K562 (cell line): ENCODE results near the gene DOCK8. TPM values are rescaled to one million over a fixed set of nuclear protein-coding genes. Genes with fewer than 3 reads are reported as not detected.

Source experiments
- ATAC-seq: fragments of 200-7000 bp; cut with Tn5 transposase; 3 replicates; pipeline ENCODE4 v1.9.1; 2020; ENCODE audit warnings: moderate library complexity
- BruUV-seq: library from RNA; stranded (reverse); fragments of 400-500 nt; replicated peaks from 2 replicates; lab custom pipeline; 2021; lab: Mats Ljungman, UMichigan
- CTCF ChIA-PET: fragments of 300-600 bp; formaldehyde crosslinking; extraction: SDS; loops from one replicate; lab custom pipeline; 2021; ENCODE audit warnings: low intra/inter-chr PET ratio; lab: Yijun Ruan, JAX
- POLR2A ChIA-PET: fragments of 300-600, 350-650 bp; sonication (Branson Sonifier 250); formaldehyde crosslinking; extraction: SDS; loops from one replicate; lab custom pipeline; 2021; ENCODE audit warnings: antibody characterized with exemption, inconsistent platforms; lab: Yijun Ruan, JAX
- DNase-seq, 4 experiments: peaks; one replicate each; pipeline versions ENCODE4 v3.0.0 to v3.0.0-alpha.2; 2011 to 2018; ENCODE audit warnings: low spot score in 3 of 4, mixed read lengths in 3 of 4; ENCODE audit errors: extremely low read depth in 1 of 4
- FAIRE-seq: peaks from 2 replicates; lab custom pipeline; 2011; peaks lifted over from hg19 to GRCh38; lab: Jason Lieb, UNC
- H2AFZ ChIP-seq: 2 replicates; pipeline ENCODE4 v1.6.0; 2011; ENCODE audit warnings: low read depth, low read length, control low read depth, inconsistent platforms
- H3K27ac ChIP-seq: fragments of 200-600 bp; 3 replicates; pipeline ENCODE4 v1.8.0; 2011; ENCODE audit warnings: low read depth, mild to moderate bottlenecking, control low read depth, inconsistent platforms, low read length, moderate library complexity, mixed read lengths; ENCODE audit errors: extremely low read depth
- H3K27me3 ChIP-seq, 2 experiments: fragments of 300-600 bp in 1 of 2; 2 replicates in 1 of 2; 3 replicates in 1 of 2; pipeline versions ENCODE4 v1.6.0 to v1.8.0; 2011; ENCODE audit warnings: inconsistent platforms in 2 of 2, low read length in 2 of 2, mild to moderate bottlenecking in 1 of 2, mixed read lengths in 1 of 2, moderate library complexity in 1 of 2; ENCODE audit not compliant: control insufficient read depth in 2 of 2, insufficient read depth in 2 of 2
- H3K36me3 ChIP-seq: fragments of 300-600 bp; 3 replicates; pipeline ENCODE4 v1.8.0; 2011; ENCODE audit warnings: mild to moderate bottlenecking, low read length, inconsistent platforms; ENCODE audit not compliant: control insufficient read depth, insufficient read depth
- H3K4me1 ChIP-seq, 2 experiments: fragments of 200-600 bp in 1 of 2; replicated peaks in 1 of 2; 2 replicates in 1 of 2; 3 replicates in 1 of 2; pipeline versions ENCODE4 v1.5.1 to v1.8.0; 2011; ENCODE audit warnings: inconsistent platforms in 2 of 2, low read length in 2 of 2, mild to moderate bottlenecking in 1 of 2, mixed read lengths in 1 of 2, moderate library complexity in 1 of 2; ENCODE audit not compliant: control insufficient read depth in 2 of 2, insufficient read depth in 2 of 2
- H3K4me2 ChIP-seq: 2 replicates; pipeline ENCODE4 v1.6.1; 2011; ENCODE audit warnings: low read length, control low read depth, inconsistent platforms, mixed read lengths; ENCODE audit not compliant: insufficient read depth
- H3K4me3 ChIP-seq: fragments of 200-600 bp; sonication (generic), shearing (Covaris generic); 2 replicates; pipeline ENCODE4 v1.5.1; 2016; ENCODE audit warnings: control low read depth, inconsistent platforms
- H3K79me2 ChIP-seq: fragments of 200-600 bp; 3 replicates; pipeline ENCODE4 v1.8.0; 2011; ENCODE audit warnings: low read length, inconsistent platforms; ENCODE audit not compliant: control insufficient read depth, insufficient read depth
- H3K9ac ChIP-seq, 2 experiments: 2 replicates each; pipeline versions ENCODE4 v1.6.0 to v1.6.1; 2011; ENCODE audit warnings: low read depth in 2 of 2, low read length in 2 of 2, control low read depth in 1 of 2, inconsistent platforms in 1 of 2, mild to moderate bottlenecking in 1 of 2, mixed read lengths in 1 of 2; ENCODE audit not compliant: insufficient read depth in 1 of 2
- H3K9me1 ChIP-seq: one replicate; pipeline ENCODE4 v1.6.0; 2011; ENCODE audit warnings: inconsistent platforms, mild to moderate bottlenecking, low read length, moderate library complexity; ENCODE audit not compliant: control insufficient read depth, insufficient read depth
- H3K9me3 ChIP-seq: replicated peaks from 2 replicates; pipeline ENCODE4 v1.5.1; 2011; ENCODE audit warnings: low read depth, low read length, inconsistent platforms; ENCODE audit not compliant: control insufficient read depth, insufficient read depth
- H4K20me1 ChIP-seq: replicated peaks from 2 replicates; pipeline ENCODE4 v1.6.1; 2011; ENCODE audit warnings: low read length, inconsistent platforms, mixed read lengths; ENCODE audit not compliant: control insufficient read depth, insufficient read depth
- CBX3 ChIP-seq, 2 experiments: IDR thresholded peaks; 1 replicate in 1 of 2; 2 replicates in 1 of 2; pipeline ENCODE4 v1.6.1; 2012; ENCODE audit warnings: inconsistent platforms in 2 of 2, low read length in 2 of 2, borderline replicate concordance in 1 of 2, control low read depth in 1 of 2
- CCNT2 ChIP-seq: IDR thresholded peaks from 2 replicates; pipeline ENCODE4 v1.6.1; 2011; ENCODE audit warnings: borderline replicate concordance, low read depth, mild to moderate bottlenecking, moderate library complexity, mixed read lengths, low read length; ENCODE audit not compliant: insufficient read length; ENCODE audit errors: extremely low read depth
- ETS1 ChIP-seq: conservative IDR thresholded peaks from 2 replicates; pipeline ENCODE4 v1.6.1; 2011; ENCODE audit warnings: low read depth, mild to moderate bottlenecking, low read length; ENCODE audit not compliant: control insufficient read depth
- HBP1 ChIP-seq: fragments of 450-650 bp; formaldehyde crosslinking; IDR thresholded peaks from 2 replicates; pipeline ENCODE4 v1.4.0; 2022; ENCODE audit warnings: missing genetic modification characterization
- MTA3 ChIP-seq: fragments of 450-650 bp; formaldehyde crosslinking; IDR thresholded peaks from 2 replicates; pipeline ENCODE4 v1.6.1; 2017; ENCODE audit warnings: mild to moderate bottlenecking, borderline replicate concordance
- PREB ChIP-seq: sonication (generic); formaldehyde crosslinking; IDR thresholded peaks from 2 replicates; pipeline ENCODE4 v1.8.1; 2023; ENCODE audit warnings: mild to moderate bottlenecking, missing genetic modification reagents
- PYGO2 ChIP-seq: fragments of 450-650 bp; IDR thresholded peaks from 2 replicates; pipeline ENCODE4 v1.6.1; 2016; ENCODE audit warnings: mild to moderate bottlenecking, missing genetic modification characterization, moderate library complexity, missing compliant biosample characterization
- TGIF2 ChIP-seq: sonication (generic); formaldehyde crosslinking; IDR thresholded peaks from 2 replicates; pipeline ENCODE4 v1.8.1; 2022; ENCODE audit warnings: mild to moderate bottlenecking, missing genetic modification reagents, moderate library complexity
- ZKSCAN1 ChIP-seq: fragments of 150-350 bp; IDR thresholded peaks from 2 replicates; pipeline ENCODE4 v1.6.1; 2016; ENCODE audit warnings: low read depth, low read length
- ZNF140 ChIP-seq: fragments of 250-450 bp; sonication (Bioruptor Pico); IDR thresholded peaks from 2 replicates; pipeline ENCODE4 v1.8.0; 2021; ENCODE audit warnings: moderate library complexity, mild to moderate bottlenecking, inconsistent platforms
- ZNF41 ChIP-seq: fragments of 250-450 bp; sonication (Bioruptor Pico); conservative IDR thresholded peaks from 2 replicates; pipeline ENCODE4 v1.4.0; 2020; ENCODE audit warnings: mild to moderate bottlenecking
- ZNF589 ChIP-seq: fragments of 200-800 bp; sonication (Bioruptor generic); IDR thresholded peaks from 2 replicates; pipeline ENCODE4 v1.6.1; 2016; ENCODE audit warnings: low read depth, missing genetic modification characterization, missing compliant biosample characterization
- ZNF696 ChIP-seq: fragments of 250-450 bp; sonication (Bioruptor Pico); conservative IDR thresholded peaks from 2 replicates; pipeline ENCODE4 v1.4.0; 2020; ENCODE audit warnings: mild to moderate bottlenecking, moderate library complexity
- WGBS: fragments of 100-300 bp; shearing (Covaris generic); methylation state at CpG from one replicate; pipeline ENCODE4 v1.1.6; 2016; ENCODE audit warnings: low coverage, mixed read lengths; ENCODE audit not compliant: insufficient coverage; ENCODE audit errors: missing lambda C conversion rate; 5-methylcytosine and 5-hydroxymethylcytosine counted together
- in situ Hi-C: fragments of 300-500 bp; cut with MboI; formaldehyde crosslinking; loops from 4 replicates; pipeline ENCODE4 v1.15.0; 2018; ENCODE audit warnings: inconsistent platforms, mixed read lengths
- intact Hi-C: fragments of 100-400 bp; cut with micrococcal nuclease; formaldehyde crosslinking; loops from 2 replicates; pipeline ENCODE4 v1.14.2; 2022
- polyA plus RNA-seq, 8 experiments: library from polyadenylated mRNA; depleted of rRNA in 4 of 8; stranded (reverse) in 5 of 8; unstranded in 3 of 8; fragments of >200 nt; fragmentation: Nextera tagmentation in 2 of 8; fragmentation: Illumina TruSeq in 1 of 8; extraction: Ambion mirVana in 2 of 8; extraction: Trizol in 1 of 8; gene quantifications; 2 replicates each; pipeline versions ENCODE4 v1.2.1 to v1.2.3, GENCODE V29; 2011 to 2014; ENCODE audit warnings: inconsistent platforms in 1 of 8, missing spikeins in 1 of 8
- total RNA-seq, 7 experiments: library from RNA; depleted of rRNA in 6 of 7; stranded (reverse); fragments of >200 nt in 6 of 7; fragmentation: Illumina TruSeq in 2 of 7; extraction: Trizol in 2 of 7; gene quantifications; 2 replicates each; pipeline versions ENCODE4 v1.2.1 to v1.2.3, GENCODE V29; 2011 to 2021; ENCODE audit warnings: low replicate concordance in 1 of 7
- TF ChIP-seq, protein P1 (sequence below): fragments of 250-450 bp; sonication (Bioruptor Pico); IDR thresholded peaks from 2 replicates; pipeline ENCODE4 v1.9.0; 2021; ENCODE audit warnings: mild to moderate bottlenecking, inconsistent platforms

Gene DOCK8
- total and polyA plus RNA-seq, 9 of the 15 experiments (the other 6 are each of a cell fraction or from before 2014, with no cell fraction given) = 14.4 to 53.8 (median 25.1) TPM

GRCh38 chr9:328453-328852, 113.8 kb downstream of the DOCK8 start (continued):
- TF ChIP-seq HBP1 (no peak), PREB (CRISPR knock-in tag) (no peak), TGIF2 (no peak)

DNA sequence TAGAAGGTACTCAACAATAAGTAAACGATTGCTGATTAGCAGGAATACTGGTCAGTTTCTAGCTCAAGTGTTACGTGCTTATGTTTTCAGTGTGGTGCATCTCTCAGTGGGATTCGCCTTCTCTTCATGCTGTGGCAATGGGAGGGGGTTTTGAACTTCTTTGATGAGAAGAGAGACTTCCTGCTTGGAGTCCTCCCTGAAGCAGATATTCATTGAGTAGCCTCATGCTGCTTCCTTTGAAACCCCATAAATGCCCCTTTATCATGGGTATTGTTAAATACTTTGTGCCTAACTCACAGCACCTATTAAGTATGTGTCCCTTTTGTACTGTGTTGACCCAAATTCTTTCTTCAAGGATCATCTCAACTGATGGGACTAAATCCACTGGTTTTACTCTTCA, 116.5 kb downstream of the DOCK8 start:
- Histone ChIP-seq H3K4me1 (no peaks in the 10 kb centered on the region), H3K27ac (no peak overlapping the region), H3K9me3 (no peaks in the 10 kb centered on the region), H3K36me3 (peaks cover 72% of the 10 kb centered on the region), H3K9me1 (no peaks in the 10 kb centered on the region), H3K4me3 (no peak overlapping the region), H4K20me1 (no peaks in the 10 kb centered on the region), H3K4me2 (no peak overlapping the region), H3K9ac (no peak overlapping the region), H3K27me3 (no peaks in the 10 kb centered on the region), H2AFZ (no peak overlapping the region), H3K79me2 (no peaks in the 10 kb centered on the region)
- DNase-seq (no peak), ATAC-seq (no peak), FAIRE-seq (no peak)
- no TSS peak for BruUV-seq
- POLR2A ChIA-PET = interaction anchor here (0.7 kb wide), 2 partner anchors 13 to 86 kb away, joined by 3 read pairs; no protein-coding TSS in a partner anchor
- CTCF ChIA-PET = no interaction called here
- in situ Hi-C loops (no loop called here), intact Hi-C loops (no loop called here)
- WGBS = 86% methylated on average over 3 of the region's 3 CpGs
- no peak for TF ChIP-seq PYGO2 (tag)
- no peak for TF ChIP-seq MTA3
- TF ChIP-seq ETS1 = no peak
- TF ChIP-seq ZNF41 (CRISPR knock-in tag) = no peak
- no peak for TF ChIP-seq ZNF140 (CRISPR knock-in tag)
- no peak for TF ChIP-seq ZNF589
- TF ChIP-seq, protein P1, sequence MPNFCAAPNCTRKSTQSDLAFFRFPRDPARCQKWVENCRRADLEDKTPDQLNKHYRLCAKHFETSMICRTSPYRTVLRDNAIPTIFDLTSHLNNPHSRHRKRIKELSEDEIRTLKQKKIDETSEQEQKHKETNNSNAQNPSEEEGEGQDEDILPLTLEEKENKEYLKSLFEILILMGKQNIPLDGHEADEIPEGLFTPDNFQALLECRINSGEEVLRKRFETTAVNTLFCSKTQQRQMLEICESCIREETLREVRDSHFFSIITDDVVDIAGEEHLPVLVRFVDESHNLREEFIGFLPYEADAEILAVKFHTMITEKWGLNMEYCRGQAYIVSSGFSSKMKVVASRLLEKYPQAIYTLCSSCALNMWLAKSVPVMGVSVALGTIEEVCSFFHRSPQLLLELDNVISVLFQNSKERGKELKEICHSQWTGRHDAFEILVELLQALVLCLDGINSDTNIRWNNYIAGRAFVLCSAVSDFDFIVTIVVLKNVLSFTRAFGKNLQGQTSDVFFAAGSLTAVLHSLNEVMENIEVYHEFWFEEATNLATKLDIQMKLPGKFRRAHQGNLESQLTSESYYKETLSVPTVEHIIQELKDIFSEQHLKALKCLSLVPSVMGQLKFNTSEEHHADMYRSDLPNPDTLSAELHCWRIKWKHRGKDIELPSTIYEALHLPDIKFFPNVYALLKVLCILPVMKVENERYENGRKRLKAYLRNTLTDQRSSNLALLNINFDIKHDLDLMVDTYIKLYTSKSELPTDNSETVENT (CRISPR knock-in tag) = no peak
- TF ChIP-seq ZNF696 = no peak
- TF ChIP-seq CBX3 (IDR thresholded peaks at IDR 0.05; ENCODE audit: borderline replicate concordance in 1 of 2, low read length in 2 of 2) = no peak
- TF ChIP-seq ZKSCAN1 = no peak
- no peak for TF ChIP-seq CCNT2
